ENCODE data around the gene ZNF827.

Gene ZNF827

GRCh38 chr4:145735827-145736226 lies 202.8 kb downstream of the ZNF827 start:
- DNase-seq: no peak

- no peak for DNase-seq
These were observed 203.3 kb downstream of the ZNF827 start for GRCh38 chr4:145735347-145735675.

- peak; percentile 68 for DNase-seq
These were observed 203.9 kb downstream of the ZNF827 start for GRCh38 chr4:145734576-145735346.

GRCh38 chr4:145734031-145734430 lies 204.6 kb downstream of the ZNF827 start:
- DNase-seq: no peak

- DNase-seq: peak; percentile 98
These were observed 205.4 kb downstream of the ZNF827 start for GRCh38 chr4:145732895-145733880.

GRCh38 chr4:145732001-145732815 lies 206.4 kb downstream of the ZNF827 start:
- no peak for DNase-seq

GRCh38 chr4:145731028-145731427 lies 207.6 kb downstream of the ZNF827 start:
- peak; percentile 53 for DNase-seq

- no peak for DNase-seq
These were observed 208.6 kb downstream of the ZNF827 start for GRCh38 chr4:145730026-145730425.

- no peak for DNase-seq
These were observed 215.3 kb downstream of the ZNF827 start for GRCh38 chr4:145723336-145723735.

- no peak for DNase-seq
These were observed 216.1 kb downstream of the ZNF827 start for GRCh38 chr4:145722561-145722960.

GRCh38 chr4:145720656-145721055 lies 218.0 kb downstream of the ZNF827 start:
- DNase-seq: no peak

GRCh38 chr4:145719752-145720624 lies 218.6 kb downstream of the ZNF827 start:
- DNase-seq: no peak

- no peak for DNase-seq
These were observed 221.9 kb downstream of the ZNF827 start for GRCh38 chr4:145716661-145717200.

GRCh38 chr4:145716200-145716599 lies 222.4 kb downstream of the ZNF827 start:
- DNase-seq: peak; percentile 68

GRCh38 chr4:145709843-145710242 lies 228.8 kb downstream of the ZNF827 start:
- DNase-seq: no peak

GRCh38 chr4:145709336-145709735 lies 229.3 kb downstream of the ZNF827 start:
- no peak for DNase-seq
